HG03025 (cell line): ENCODE results near the gene NFKBIA.
A peak's percentile ranks its signal among the peaks of the same experiment; 100 is the strongest.
"Not testable (repeated sequence)": the region's sequence is repeated elsewhere in the genome, so short reads cannot be mapped to it uniquely, and the experiment has no call there.

Experiments used
- ATAC-seq: cut with Tn5 transposase; IDR thresholded peaks from one replicate; pipeline ENCODE4 v1.9.1; 2021; ENCODE audit warnings: mild to moderate bottlenecking, moderate library complexity; ENCODE audit not compliant: unreplicated experiment, low FRiP score

NFKBIA gene

DNA sequence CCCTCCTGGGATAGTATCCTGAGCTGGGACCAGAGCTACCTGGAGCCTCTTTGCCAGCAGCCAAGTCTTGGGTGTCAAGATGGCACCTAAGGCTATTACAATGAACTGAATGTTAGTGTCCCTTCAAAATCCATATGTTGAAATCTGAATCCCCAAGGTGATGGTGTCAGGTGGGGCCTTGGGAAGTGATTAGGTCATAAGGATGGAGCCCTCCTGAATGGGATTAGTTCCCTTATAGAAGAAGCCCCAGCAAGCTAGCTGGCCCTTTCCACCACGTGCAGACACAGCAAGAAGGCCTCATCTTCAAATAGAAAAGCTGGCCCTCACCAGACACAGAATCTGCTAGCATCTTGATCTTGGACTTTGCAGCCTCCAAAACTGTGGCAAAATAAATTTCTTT lies 12.4 kb downstream of the NFKBIA start:
- no peak for ATAC-seq

DNA sequence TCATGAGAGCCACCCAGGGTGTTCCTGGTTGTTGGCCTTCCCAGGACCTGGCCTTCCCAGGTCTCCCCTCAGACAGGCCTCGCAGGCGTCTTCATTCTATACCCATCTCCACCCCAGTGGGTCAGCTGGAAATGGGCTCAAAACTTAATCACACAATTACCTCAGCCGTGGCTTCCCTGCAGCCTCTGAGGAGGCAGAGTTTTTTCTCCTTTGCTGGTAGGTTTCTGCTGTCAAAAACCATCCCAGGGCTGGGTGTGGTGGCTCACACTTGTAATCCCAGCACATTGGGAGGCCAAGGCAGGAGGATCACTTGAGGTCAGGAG lies 13.2 kb downstream of the NFKBIA start:
- ATAC-seq, result no peak

DNA sequence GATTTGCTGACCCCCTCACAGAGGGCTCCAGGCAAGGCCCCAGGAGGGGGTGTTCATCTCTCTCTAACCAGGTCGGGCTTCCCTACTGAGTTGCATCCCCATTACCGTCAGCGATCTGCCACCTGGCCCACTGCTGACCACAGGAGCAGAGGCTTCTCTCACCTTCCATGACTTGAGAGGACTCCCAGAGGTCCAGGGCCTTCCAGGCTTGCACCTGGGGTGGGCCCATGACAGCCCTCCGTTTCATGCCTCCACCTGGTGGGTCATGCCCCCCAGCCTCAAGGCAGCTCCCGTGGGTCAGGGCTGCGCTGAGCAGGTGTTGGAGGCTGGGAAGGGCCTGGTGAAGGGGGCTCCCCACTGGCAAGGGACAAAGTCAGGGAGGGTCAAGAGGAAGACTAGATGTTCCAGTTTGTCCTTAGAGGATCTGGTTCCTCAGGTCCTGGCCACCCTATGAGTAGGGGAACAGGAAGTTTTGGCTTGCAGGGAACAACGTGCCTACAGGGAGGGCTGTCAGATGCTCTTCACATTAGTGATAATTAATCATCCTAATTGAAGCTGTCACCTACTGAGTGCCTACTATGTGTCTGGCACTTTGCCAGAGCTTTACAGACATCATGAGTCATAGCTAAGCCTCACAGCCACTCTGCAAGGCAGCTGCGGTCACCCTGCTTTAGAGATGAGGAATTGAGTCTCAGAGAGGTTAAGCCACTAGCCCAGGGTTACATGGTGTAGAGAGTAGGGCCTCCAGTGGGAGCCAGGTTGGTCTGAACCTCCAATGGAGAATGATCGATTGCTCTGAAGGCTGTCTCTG lies 13.8 kb downstream of the NFKBIA start:
- peak; percentile 51 for ATAC-seq

DNA sequence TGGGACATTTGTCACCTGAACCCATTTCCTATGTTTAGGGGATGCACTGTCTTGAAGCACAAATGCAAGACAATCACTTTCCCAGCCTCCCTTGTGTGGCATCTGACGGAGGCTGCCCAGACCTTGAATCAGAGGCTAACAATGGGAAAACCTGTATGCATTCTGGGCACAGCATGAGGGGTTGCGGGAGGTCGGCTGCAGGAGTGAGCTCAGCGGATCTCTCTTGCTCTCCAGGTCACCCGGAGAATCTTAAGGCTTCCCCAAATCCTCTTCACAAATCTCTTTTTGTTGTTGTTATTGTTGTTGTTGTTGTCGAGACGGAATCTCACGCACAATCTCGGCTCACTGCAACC lies 15.3 kb downstream of the NFKBIA start:
- ATAC-seq, result no peak

DNA sequence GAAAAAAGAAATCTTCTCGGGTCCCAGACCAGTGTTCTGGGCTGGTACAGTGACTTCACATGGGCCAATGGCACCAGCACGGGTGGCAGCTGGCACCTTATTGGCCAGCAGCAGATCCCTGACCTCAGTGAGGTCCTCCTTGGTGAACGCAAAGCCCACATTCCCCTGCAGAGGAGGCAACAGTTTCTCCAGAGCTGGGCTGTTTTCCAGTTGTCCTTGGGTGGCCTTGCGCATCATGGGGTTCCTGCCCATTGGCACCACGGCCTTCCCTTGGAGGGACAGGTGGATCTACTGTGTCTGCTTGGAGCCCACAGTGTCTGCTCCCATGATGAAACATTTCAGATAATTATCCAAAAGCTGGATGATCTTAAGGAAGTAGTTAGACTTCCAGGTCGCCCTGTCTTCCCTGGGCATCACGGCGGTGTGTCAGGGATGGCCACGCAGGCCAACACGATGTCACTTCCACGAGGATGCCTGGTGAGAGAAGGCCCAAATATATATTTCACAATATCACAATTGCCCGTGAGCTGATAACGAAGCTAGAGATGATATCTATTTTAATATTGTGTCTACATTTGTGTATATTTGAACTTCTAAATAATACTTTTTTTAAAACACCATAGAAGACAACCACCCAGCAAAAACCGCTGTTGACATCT lies 15.8 kb downstream of the NFKBIA start:
- ATAC-seq, result no peak

DNA sequence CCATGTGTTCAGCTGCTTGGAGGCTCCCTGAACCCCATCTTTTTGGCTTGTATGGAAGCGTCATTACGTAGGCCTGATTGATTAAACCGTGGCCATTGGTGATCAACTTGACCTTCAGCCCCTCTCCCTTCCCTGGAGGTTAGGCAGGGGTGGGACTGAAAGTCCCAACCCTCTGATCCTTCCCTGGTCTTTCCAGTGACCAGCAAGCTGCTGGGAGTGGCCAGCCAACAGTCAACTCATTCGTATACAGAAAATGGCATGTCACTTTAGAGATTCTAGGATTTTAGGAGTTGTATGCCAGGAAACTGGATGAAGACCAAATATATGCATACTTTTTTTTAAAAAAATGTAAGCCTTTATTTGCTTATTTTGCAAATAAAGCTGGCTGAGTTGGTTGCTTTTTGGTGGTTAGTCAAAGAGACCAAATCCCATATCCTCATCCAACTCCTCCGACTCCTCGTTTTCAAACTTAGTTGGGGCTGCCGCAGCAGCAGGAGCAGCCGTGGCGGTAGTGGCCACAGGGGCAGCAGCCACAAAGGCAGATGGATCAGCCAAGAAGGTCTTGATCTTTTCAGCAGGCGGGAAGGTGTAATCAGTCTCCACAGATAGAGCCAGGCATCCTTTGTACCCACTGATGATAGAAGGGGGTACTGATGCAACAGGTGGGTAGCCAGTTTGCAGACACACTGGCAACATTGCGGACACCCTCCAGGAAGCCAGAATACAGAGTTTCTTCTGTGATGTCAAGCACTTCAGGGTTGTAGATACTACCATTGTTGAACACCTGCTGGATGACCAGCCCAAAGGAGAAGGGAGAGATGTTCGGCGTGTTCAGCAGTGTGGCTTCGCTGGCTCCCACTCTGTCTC lies 16.6 kb downstream of the NFKBIA start:
- ATAC-seq, result no peak

DNA sequence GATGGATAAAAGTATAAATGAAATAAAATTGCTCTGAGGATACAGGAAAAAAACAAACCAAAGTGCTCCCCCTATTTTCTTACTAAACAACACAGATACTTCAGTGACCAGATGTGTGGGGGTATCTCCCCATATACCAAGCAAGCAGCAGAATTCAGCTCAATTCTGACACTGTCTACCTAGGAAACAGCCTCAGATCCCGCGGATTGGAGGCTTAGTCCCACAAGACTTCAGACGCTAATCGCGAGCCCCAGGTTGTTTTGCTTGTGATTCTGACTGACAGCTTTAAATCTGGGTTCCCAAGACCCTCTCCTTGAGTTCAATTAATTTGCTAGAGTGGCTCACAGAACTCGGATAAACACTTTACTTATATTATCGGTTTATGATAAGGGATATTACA lies 17.3 kb downstream of the NFKBIA start:
- no peak for ATAC-seq

DNA sequence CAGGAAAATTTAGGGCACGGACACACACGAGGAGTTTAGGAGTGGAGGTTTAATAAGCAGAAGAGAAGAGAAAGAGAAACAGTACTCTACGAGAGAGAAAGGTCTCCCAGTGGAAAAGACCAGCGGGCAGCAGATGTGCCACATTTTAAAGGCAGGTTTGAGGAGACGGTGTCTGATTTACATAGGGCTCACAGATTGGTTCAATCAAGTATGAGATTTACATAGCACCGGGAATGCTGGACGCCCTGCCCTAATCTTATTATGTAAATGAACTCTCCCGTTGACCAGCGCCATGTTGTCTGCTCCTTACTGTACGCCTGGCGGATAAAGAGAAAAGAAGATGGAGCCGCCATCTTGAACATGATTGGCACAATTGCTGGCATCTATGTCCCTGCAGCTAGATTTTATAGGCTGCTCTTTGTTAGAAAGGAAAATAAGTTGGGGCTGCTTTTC lies 17.9 kb downstream of the NFKBIA start:
- ATAC-seq, result no peak

DNA sequence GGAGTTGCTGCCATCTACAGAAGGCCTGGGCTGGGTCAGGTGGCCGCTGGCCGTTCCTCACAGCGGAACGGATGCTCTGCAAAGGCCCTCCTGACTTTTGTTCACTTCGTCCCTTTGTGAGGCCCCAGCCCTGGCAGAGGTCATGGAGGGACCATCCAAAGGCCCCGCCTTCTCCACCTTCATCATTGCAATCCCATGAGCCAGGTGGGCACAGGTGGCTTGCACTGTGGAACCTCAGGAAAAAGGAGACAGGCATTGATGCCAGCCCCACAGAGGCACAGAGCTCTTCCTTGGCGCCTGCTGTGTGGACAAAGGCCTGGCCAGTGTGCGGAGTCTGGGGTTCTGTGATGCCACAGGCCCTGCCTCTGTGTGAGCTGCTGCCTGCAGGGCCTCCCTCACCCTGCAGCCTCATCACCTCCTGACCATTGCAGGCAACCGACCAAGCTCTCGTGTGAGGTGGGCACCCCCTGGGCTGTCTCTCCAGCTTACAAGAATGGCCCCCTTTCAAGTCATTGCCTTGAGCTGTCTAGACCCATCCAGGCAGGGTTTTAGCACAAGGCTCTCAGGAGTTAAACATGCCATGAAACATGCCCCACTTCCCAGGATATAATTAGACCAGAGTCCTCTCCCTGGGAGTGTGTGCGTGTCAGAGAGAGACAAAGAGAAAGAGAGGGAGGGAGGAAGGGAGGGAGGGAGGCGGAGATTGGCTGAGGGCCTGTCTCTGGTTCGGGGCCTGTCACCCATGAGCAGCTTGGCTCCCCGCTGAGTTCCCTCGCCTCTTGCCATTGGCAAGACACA lies 19.3 kb downstream of the NFKBIA start:
- ATAC-seq, result no peak

DNA sequence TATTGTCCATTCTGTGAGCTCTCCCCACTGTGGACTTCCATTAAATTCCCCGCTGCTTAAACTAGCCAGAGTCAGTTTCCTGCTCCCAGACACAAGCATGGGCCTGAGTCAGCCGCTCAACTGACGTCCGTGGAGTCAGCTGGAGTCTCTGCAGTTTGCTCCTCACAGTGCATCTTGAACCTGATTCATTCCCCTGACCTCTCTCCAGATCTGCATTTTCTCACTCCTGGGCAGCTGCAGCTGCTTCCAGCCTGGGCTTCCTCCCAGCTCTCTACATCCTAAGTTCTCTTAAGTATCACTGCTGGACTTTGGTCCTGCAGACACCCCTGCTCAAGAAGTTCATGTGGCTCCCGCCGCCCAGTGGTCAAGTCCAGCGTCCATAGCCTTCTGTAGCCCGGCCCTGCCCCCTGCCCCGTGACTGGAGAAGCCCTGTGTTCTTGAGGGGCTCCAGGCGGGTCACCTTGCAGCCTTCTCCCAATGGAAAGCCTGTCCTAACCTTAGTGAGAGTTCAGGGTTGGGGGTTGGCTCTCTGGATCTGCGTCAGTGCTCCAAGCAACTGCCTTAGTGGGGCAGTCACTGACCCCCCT lies 20.0 kb downstream of the NFKBIA start:
- ATAC-seq, result no peak

DNA sequence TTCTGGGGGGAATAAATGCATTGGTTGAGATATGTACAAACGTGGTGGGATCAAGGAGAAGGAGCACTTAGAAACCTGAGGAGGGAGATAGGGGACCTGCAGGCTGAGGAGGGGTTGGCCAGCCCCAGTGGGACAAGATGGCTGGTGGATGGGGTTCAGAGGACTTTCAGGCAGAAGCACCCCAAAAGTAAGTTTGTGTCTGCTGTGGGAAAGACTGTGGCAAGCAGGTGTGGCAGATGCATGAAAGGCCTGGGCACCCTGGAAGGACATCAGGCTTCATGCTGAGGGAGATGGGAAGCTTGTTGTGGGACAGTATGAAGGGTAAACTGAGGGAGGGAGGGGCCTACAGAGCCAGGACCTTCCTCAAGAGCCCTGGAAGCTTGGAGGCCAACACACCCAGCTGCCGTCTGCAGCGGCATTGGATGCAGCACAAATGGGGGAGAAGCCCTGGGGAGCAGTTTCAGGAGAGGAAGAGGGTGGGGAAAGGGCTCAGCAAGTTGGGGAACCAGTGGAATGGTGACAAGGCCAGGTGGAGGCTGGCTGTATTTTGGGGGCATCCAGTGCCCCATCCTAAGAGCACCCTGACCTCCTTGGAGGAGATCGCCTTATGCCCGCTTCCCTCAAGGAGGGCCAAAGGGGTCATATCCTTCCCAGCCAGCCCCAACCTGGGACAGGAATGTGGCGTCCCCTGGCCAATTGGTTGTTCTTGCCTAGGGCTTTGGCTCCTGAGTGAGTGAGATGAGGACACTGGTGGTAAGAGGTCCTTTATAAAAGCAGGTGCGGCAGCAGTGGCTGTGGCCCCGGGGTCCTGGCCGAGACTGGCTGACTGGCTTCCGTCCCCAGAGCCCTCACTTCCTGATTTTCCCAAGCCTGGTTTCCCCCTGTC lies 20.7 kb downstream of the NFKBIA start:
- no peak for ATAC-seq

DNA sequence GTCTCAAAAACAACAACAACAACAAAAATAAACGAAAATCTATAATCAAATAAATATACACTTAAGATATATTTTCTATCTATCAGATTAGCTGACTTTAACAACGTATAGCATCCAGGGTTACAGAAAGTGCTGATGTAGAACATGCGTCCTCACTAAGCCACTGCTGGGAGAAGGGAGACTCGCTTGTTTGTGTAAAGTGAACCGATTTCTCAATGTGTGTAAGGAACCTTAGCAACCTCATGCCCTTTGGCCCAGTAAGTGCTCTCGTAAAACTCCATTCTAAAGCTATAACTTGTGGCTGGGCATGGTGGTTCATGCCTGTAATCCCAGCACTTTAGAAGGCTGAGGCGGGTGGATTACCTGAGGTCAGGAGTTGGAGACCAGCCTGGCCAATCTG lies 23.8 kb downstream of the NFKBIA start:
- ATAC-seq, result no peak

DNA sequence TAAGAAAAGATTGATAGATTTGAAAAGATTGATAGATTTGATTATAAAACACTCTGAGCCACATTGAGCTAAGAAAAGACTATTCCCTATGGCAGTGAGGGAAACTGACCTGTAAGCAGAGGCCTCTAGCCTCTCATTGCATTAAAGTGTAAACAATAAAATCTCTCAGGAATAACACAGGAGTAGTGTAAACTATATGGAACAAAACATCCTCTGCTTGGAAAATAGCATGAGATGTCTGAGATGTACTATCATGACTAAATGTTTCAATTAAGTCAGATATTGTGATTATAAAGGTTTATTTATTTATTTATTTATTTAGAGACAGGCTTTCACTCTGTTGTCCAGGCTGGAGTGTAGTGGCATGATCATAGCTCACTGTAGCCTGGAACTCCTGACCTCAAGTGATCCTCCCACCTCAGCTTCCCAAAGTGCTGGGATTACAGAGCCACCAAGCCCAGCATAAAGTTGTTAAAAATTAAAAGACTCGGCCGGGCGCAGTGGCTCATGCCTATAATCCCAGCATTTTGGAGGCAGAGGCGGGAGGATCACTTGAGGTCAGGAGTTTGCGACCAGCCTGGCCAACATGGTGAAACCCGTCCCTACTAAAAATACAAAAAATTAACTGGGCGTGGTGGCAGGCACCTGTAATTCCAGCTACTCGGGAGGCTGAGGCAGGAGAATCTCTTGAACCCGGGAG lies 25.2 kb downstream of the NFKBIA start:
- not testable (repeated sequence) for ATAC-seq

DNA sequence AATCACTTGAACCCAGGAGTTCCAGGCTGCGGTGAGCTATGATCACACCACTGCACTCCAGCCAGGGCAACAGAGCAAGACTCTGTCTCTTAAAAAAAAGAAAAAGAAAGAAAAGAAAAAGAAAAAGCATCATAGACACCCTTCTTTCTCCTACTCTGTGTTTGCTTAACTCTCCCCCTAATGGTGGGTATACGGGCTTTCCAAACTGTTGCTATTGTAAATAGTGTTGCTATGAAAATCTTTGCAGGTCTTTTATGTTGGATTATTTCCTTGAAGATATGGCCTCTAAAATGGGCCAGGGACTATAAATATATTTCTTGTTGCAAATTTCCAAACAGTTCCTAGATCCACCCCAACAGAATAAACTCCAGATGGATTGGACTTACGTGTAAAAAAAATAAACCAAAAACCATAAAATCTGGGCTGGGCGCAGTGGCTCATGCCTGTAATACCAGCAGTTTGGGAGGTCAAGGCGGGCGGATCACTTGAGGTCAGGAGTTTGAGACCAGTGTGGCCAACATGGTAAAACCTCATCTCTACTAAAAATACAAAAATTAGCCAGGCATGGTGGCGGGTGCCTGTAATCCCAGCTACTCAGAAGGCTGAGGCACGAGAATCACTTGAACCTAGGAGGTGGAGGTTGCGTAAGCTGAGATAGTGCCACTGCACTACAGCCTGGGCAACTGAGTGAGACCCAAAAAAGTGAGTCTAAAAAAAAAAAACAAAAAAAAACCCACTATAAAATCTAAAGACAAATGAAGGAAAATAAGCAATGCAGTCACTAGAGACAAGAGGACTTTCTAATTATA lies 25.9 kb downstream of the NFKBIA start:
- ATAC-seq, result no peak

DNA sequence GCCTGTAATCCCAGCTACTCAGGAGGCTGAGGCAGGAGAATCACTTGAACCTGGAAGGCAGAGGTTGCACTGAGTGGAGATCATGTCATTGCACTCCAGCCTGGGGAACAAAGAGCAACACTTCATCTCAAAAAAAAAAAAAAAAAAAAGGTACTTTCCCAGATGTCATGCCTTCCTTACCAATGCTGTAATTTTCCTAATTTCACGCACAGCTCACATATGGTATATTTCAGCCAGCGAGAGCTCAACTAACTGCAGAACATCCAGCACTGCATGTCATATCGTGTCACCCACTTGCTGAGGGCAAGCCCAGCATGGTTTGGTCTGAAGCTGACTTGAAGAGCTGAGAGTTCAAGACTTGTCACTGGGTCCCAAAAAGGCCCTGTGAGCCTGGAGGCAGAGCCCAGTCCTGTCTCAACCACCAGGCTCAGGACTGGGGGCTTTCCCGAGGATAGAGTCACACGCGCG lies 29.0 kb downstream of the NFKBIA start:
- ATAC-seq, result no peak

DNA sequence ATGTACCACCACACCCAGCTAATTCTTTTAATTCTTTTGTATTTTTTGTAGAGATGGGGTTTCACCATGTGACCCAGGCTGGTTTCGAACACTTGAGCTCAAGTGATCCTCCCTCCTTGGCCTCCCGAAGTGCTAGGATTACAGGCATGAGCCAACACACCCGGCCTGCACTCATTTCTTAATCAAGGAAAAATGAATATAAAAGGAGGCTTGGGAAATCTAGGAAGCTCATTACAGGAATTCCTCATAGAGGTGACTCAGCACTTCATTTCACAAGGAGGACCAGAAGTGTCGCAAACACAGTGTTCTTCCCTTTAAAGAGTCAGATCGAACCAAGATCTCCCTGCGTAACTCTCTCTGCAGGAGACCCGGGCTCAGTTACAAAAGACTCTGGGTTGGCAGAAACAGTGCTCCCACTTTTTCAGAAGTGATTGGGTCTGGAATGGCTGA lies 30.3 kb downstream of the NFKBIA start:
- no peak for ATAC-seq

DNA sequence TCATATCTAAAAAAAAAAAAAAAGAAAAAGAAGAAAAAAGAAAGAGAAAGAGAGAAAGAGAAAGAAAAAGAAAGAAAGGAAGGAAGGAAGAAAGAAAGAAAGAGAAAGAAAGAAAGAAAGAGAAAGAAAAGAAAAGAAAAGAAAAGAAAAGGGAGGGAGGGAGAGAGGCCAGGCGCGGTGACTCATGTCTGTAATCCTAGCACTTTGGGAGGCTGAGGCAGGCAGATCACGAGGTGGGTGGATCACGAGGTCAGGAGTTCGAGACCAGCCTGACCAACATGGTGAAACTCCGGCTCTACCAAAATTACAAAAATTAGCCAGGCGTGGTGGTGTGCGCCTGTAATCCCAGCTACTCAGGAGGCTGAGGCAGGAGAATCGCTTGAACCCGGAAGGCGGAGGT lies 31.3 kb downstream of the NFKBIA start:
- not testable (repeated sequence) for ATAC-seq

DNA sequence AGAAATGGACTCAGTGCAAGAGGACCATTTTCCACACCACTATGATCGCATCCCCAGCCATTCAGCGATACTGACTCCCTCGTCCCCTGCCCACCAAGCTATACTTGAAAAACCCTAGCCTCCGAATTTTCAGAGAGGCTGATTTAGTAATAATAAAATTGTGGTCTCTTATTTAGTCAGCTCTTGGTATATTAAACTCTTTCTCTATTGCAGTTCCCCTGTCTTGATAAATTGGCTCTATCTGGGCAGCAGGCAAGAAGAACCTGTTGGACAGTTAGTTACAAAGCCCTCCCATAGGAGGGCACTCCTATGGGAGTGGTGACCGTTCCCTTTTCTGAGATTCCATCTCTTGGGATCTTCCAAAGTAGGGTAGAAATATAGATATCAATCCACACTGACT lies 33.6 kb downstream of the NFKBIA start:
- no peak for ATAC-seq
